HepG2 (cell line): Measurements from ENCODE around the gene ATG9A. TPM values are rescaled to one million over a fixed set of nuclear protein-coding genes. Genes with fewer than 3 reads are reported as not detected.

Experiments used
- BCL3 ChIP-seq: sonication (generic); formaldehyde crosslinking; IDR thresholded peaks from 2 replicates; pipeline ENCODE4 v1.5.1; 2020; ENCODE audit warnings: mild to moderate bottlenecking, missing genetic modification reagents, moderate library complexity
- CCDC6 ChIP-seq: sonication (generic); formaldehyde crosslinking; IDR thresholded peaks from 2 replicates; pipeline ENCODE4 v1.8.1; 2022; ENCODE audit warnings: mild to moderate bottlenecking, missing genetic modification reagents, moderate library complexity
- FIP1L1 ChIP-seq: fragments of 200-400 bp; formaldehyde crosslinking; IDR thresholded peaks from 2 replicates; pipeline ENCODE4 v1.6.1; 2018; ENCODE audit warnings: low read depth, mild to moderate bottlenecking, low read length, moderate library complexity, borderline replicate concordance; ENCODE audit not compliant: insufficient read depth
- FOXK2 ChIP-seq: fragments of 450-650 bp; IDR thresholded peaks from 2 replicates; pipeline ENCODE4 v1.6.1; 2016
- HDAC1 ChIP-seq: sonication (generic); formaldehyde crosslinking; IDR thresholded peaks from 2 replicates; pipeline ENCODE4 v1.5.1; 2020; ENCODE audit warnings: mild to moderate bottlenecking, missing genetic modification reagents
- KLF9 ChIP-seq: IDR thresholded peaks from 2 replicates; pipeline ENCODE4 v1.6.1; 2016; ENCODE audit warnings: low read depth
- PHF20 ChIP-seq: sonication (generic); formaldehyde crosslinking; IDR thresholded peaks from 2 replicates; pipeline ENCODE4 v1.5.0; 2020; ENCODE audit warnings: mild to moderate bottlenecking, missing genetic modification reagents
- ZBTB43 ChIP-seq: sonication (generic); formaldehyde crosslinking; conservative IDR thresholded peaks from 2 replicates; pipeline ENCODE4 v1.4.0; 2020; ENCODE audit warnings: missing genetic modification reagents
- ZBTB7A ChIP-seq: sonication (generic); formaldehyde crosslinking; IDR thresholded peaks from 2 replicates; pipeline ENCODE4 v1.8.0; 2022; ENCODE audit warnings: mild to moderate bottlenecking, missing genetic modification reagents
- ZFP41 ChIP-seq: sonication (generic); formaldehyde crosslinking; IDR thresholded peaks from 2 replicates; pipeline ENCODE4 v1.4.0; 2020; ENCODE audit warnings: mild to moderate bottlenecking, missing genetic modification reagents, borderline replicate concordance
- ZMAT3 ChIP-seq: sonication (generic); formaldehyde crosslinking; conservative IDR thresholded peaks from 2 replicates; pipeline ENCODE4 v1.7.0; 2021; ENCODE audit warnings: missing genetic modification reagents
- ZNF17 ChIP-seq: sonication (generic); formaldehyde crosslinking; IDR thresholded peaks from 2 replicates; pipeline ENCODE4 v1.5.0; 2020; ENCODE audit warnings: mild to moderate bottlenecking, missing genetic modification reagents
- ZNF451 ChIP-seq: sonication (generic); formaldehyde crosslinking; IDR thresholded peaks from 2 replicates; pipeline ENCODE4 v1.5.0; 2020; ENCODE audit warnings: mild to moderate bottlenecking, missing genetic modification reagents
- ZNF891 ChIP-seq: sonication (generic); formaldehyde crosslinking; IDR thresholded peaks from 2 replicates; pipeline ENCODE4 v1.5.0; 2020; ENCODE audit warnings: mild to moderate bottlenecking, missing genetic modification reagents
- polyA plus RNA-seq, 8 experiments: library from polyadenylated mRNA; depleted of rRNA in 3 of 8; stranded (reverse) in 7 of 8; unstranded in 1 of 8; fragments of >200 nt; fragmentation: Illumina TruSeq in 4 of 8; extraction: Trizol in 4 of 8; gene quantifications; 2 replicates each; pipeline versions ENCODE4 v1.2.1 to v1.2.3, GENCODE V29; 2011 to 2016; ENCODE audit warnings: low read depth in 4 of 8, missing spikeins in 1 of 8, mixed read lengths in 1 of 8; ENCODE audit not compliant: insufficient read depth in 1 of 8
- total RNA-seq, 5 experiments: library from RNA; depleted of rRNA; stranded (reverse); fragments of >200 nt; fragmentation: Illumina TruSeq; extraction: Trizol; gene quantifications; 2 replicates each; pipeline ENCODE4 v1.2.3, GENCODE V29; 2016; ENCODE audit warnings: low read depth in 1 of 5
- TF ChIP-seq, protein P1 (sequence below): sonication (generic); formaldehyde crosslinking; IDR thresholded peaks from 2 replicates; pipeline ENCODE4 v1.4.0; 2020; ENCODE audit warnings: missing genetic modification reagents
- TF ChIP-seq, protein P2 (sequence below): sonication (generic); formaldehyde crosslinking; IDR thresholded peaks from 2 replicates; pipeline ENCODE4 v1.4.0; 2020; ENCODE audit warnings: missing genetic modification reagents
- TF ChIP-seq, protein P3 (sequence below): sonication (generic); formaldehyde crosslinking; conservative IDR thresholded peaks from 2 replicates; pipeline ENCODE4 v1.4.0; 2020; ENCODE audit warnings: missing genetic modification reagents

Gene ATG9A
- total and polyA plus RNA-seq, 2 of the 13 experiments (the other 11 are each of a cell fraction or from before 2014, with no cell fraction given) = 35.0 to 131 TPM

DNA sequence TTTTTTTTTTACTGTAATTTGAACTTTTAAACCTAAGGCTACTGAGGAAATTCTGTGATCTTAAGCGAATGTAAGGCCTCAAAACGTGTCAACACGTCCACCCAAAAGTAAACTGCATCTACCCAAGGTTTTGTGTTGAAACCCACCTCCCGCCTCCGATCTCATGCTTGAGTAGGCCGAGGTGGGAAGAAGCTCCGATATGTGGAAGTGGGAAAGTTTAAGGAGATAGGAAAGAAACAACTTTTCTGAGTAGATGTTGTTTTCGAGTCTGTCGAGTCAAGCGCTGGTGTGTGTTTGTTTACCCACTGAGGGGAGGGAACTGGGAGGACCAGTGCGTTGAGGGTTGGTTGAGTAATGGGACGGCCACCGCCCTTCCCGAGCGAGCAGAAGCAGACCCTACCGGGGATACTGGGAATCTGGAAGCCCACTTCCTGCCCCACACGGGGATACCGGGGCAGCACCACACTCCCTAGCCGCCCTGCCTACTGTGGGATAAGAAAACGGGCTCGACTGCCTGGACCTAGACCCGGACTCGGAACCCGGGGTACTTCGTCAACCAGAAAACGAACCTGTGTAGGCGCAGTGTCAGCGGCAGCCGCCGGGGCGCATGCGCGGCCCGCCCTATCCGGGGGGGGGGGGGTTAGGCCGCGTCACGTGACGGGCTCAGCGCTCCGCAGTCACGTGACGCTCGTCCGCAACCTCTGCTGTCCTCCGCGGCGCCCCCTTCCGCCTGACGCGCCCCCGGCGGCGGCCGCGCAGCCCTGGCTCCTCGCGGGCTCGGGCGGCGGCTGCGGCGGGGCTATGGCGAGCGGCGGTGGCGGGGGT lies 51.7 kb downstream of the ATG9A start, which contains the start of gene RETREG2 (continued):
- TF ChIP-seq, protein P1, sequence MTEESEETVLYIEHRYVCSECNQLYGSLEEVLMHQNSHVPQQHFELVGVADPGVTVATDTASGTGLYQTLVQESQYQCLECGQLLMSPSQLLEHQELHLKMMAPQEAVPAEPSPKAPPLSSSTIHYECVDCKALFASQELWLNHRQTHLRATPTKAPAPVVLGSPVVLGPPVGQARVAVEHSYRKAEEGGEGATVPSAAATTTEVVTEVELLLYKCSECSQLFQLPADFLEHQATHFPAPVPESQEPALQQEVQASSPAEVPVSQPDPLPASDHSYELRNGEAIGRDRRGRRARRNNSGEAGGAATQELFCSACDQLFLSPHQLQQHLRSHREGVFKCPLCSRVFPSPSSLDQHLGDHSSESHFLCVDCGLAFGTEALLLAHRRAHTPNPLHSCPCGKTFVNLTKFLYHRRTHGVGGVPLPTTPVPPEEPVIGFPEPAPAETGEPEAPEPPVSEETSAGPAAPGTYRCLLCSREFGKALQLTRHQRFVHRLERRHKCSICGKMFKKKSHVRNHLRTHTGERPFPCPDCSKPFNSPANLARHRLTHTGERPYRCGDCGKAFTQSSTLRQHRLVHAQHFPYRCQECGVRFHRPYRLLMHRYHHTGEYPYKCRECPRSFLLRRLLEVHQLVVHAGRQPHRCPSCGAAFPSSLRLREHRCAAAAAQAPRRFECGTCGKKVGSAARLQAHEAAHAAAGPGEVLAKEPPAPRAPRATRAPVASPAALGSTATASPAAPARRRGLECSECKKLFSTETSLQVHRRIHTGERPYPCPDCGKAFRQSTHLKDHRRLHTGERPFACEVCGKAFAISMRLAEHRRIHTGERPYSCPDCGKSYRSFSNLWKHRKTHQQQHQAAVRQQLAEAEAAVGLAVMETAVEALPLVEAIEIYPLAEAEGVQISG (CRISPR knock-in tag) = peak; percentile 87
- peak; percentile 54; the same call in 1 of the 2 replicates for TF ChIP-seq ZMAT3 (CRISPR knock-in tag)
- TF ChIP-seq CCDC6 = peak; percentile 80; the same call in 1 of the 2 replicates
- TF ChIP-seq BCL3 (CRISPR knock-in tag) = peak; percentile 53; the same call in 1 of the 2 replicates
- no peak for TF ChIP-seq FIP1L1
- TF ChIP-seq ZBTB43 = 0 out of 2 replicates have a peak, but pooled peaks have one; percentile 20
- no peak for TF ChIP-seq ZNF17 (CRISPR knock-in tag)
- peak; percentile 88; the same call in 1 of the 2 replicates for TF ChIP-seq ZNF451 (CRISPR knock-in tag)
- peak; percentile 26; the same call in 1 of the 2 replicates for TF ChIP-seq ZFP41 (CRISPR knock-in tag)
- TF ChIP-seq, protein P2, sequence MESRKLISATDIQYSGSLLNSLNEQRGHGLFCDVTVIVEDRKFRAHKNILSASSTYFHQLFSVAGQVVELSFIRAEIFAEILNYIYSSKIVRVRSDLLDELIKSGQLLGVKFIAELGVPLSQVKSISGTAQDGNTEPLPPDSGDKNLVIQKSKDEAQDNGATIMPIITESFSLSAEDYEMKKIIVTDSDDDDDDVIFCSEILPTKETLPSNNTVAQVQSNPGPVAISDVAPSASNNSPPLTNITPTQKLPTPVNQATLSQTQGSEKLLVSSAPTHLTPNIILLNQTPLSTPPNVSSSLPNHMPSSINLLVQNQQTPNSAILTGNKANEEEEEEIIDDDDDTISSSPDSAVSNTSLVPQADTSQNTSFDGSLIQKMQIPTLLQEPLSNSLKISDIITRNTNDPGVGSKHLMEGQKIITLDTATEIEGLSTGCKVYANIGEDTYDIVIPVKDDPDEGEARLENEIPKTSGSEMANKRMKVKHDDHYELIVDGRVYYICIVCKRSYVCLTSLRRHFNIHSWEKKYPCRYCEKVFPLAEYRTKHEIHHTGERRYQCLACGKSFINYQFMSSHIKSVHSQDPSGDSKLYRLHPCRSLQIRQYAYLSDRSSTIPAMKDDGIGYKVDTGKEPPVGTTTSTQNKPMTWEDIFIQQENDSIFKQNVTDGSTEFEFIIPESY (CRISPR knock-in tag) = no peak
- TF ChIP-seq, protein P3, sequence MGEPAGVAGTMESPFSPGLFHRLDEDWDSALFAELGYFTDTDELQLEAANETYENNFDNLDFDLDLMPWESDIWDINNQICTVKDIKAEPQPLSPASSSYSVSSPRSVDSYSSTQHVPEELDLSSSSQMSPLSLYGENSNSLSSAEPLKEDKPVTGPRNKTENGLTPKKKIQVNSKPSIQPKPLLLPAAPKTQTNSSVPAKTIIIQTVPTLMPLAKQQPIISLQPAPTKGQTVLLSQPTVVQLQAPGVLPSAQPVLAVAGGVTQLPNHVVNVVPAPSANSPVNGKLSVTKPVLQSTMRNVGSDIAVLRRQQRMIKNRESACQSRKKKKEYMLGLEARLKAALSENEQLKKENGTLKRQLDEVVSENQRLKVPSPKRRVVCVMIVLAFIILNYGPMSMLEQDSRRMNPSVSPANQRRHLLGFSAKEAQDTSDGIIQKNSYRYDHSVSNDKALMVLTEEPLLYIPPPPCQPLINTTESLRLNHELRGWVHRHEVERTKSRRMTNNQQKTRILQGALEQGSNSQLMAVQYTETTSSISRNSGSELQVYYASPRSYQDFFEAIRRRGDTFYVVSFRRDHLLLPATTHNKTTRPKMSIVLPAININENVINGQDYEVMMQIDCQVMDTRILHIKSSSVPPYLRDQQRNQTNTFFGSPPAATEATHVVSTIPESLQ (CRISPR knock-in tag) = peak; percentile 75; the same call in 1 of the 2 replicates
- peak; percentile 71; the same call in 1 of the 2 replicates for TF ChIP-seq ZBTB7A
- peak; percentile 77; the same call in 1 of the 2 replicates for TF ChIP-seq ZNF891 (CRISPR knock-in tag)
- peak; percentile 92 for TF ChIP-seq PHF20 (CRISPR knock-in tag)
- no peak; the same call in 1 of the 2 replicates for TF ChIP-seq FOXK2
- no peak for TF ChIP-seq KLF9 (CRISPR knock-in tag)
- TF ChIP-seq HDAC1 (CRISPR knock-in tag) = peak; percentile 35; the same call in 1 of the 2 replicates
